Mucosa of stomach (tissue), 1 donor: ENCODE results near the gene DMTF1.

ENCODE experiments used
- H3K27me3 ChIP-seq: one replicate; pipeline ENCODE4 v1.7.0; 2013; ENCODE audit warnings: mild to moderate bottlenecking, low read length; ENCODE audit not compliant: control insufficient read depth, insufficient read depth
- H3K36me3 ChIP-seq: one replicate; pipeline ENCODE4 v1.7.0; 2013; ENCODE audit warnings: low read length; ENCODE audit not compliant: control insufficient read depth, insufficient read depth
- H3K4me1 ChIP-seq: one replicate; pipeline ENCODE4 v1.7.0; 2013; ENCODE audit warnings: mild to moderate bottlenecking, low read length; ENCODE audit not compliant: control insufficient read depth, insufficient read depth
- H3K4me3 ChIP-seq: one replicate; pipeline ENCODE4 v1.7.0; 2013; ENCODE audit warnings: low read length
- H3K9ac ChIP-seq: one replicate; pipeline ENCODE4 v1.7.0; 2013; ENCODE audit warnings: mild to moderate bottlenecking, low read length, moderate library complexity
- H3K9me3 ChIP-seq: one replicate; pipeline ENCODE4 v1.7.0; 2013; ENCODE audit warnings: mild to moderate bottlenecking, low read length, moderate library complexity; ENCODE audit not compliant: control insufficient read depth
- donor health status: Pancreatic carcinoma.

Gene DMTF1

GRCh38 chr7:87123105-87123504 is 29.1 kb upstream of the DMTF1 start:
- no peaks in the 10 kb centered on the region for H3K27me3 ChIP-seq
- H3K4me3 ChIP-seq: no peak overlapping the region
- H3K4me1 ChIP-seq: no peaks in the 10 kb centered on the region
- H3K9ac ChIP-seq: no peak overlapping the region
- no peaks in the 10 kb centered on the region for H3K36me3 ChIP-seq
- no peaks in the 10 kb centered on the region for H3K9me3 ChIP-seq

GRCh38 chr7:87127019-87127418 is 25.2 kb upstream of the DMTF1 start:
- no peaks in the 10 kb centered on the region for H3K9me3 ChIP-seq
- H3K4me3 ChIP-seq: no peak overlapping the region
- H3K4me1 ChIP-seq: no peaks in the 10 kb centered on the region
- no peaks in the 10 kb centered on the region for H3K36me3 ChIP-seq
- H3K27me3 ChIP-seq: no peaks in the 10 kb centered on the region
- no peak overlapping the region for H3K9ac ChIP-seq

- Histone ChIP-seq H3K4me3 (no peak overlapping the region), H3K4me1 (no peaks in the 10 kb centered on the region), H3K9me3 (no peaks in the 10 kb centered on the region), H3K36me3 (no peaks in the 10 kb centered on the region), H3K9ac (no peak overlapping the region), H3K27me3 (no peaks in the 10 kb centered on the region)
Measured at GRCh38 chr7:87128861-87129267, 23.4 kb upstream of the DMTF1 start.

GRCh38 chr7:87129332-87129731 is 22.9 kb upstream of the DMTF1 start:
- H3K9ac ChIP-seq: no peak overlapping the region
- H3K4me1 ChIP-seq: no peaks in the 10 kb centered on the region
- no peaks in the 10 kb centered on the region for H3K9me3 ChIP-seq
- no peak overlapping the region for H3K4me3 ChIP-seq
- no peaks in the 10 kb centered on the region for H3K27me3 ChIP-seq
- no peaks in the 10 kb centered on the region for H3K36me3 ChIP-seq

- Histone ChIP-seq H3K9me3 (no peaks in the 10 kb centered on the region), H3K4me1 (no peaks in the 10 kb centered on the region), H3K9ac (no peak overlapping the region), H3K4me3 (no peak overlapping the region), H3K36me3 (no peaks in the 10 kb centered on the region), H3K27me3 (no peaks in the 10 kb centered on the region)
Measured at GRCh38 chr7:87129848-87130247, 22.4 kb upstream of the DMTF1 start.

GRCh38 chr7:87131771-87132170 is 20.5 kb upstream of the DMTF1 start:
- Histone ChIP-seq H3K27me3 (no peaks in the 10 kb centered on the region), H3K36me3 (no peaks in the 10 kb centered on the region), H3K4me1 (no peaks in the 10 kb centered on the region), H3K4me3 (no peak overlapping the region), H3K9me3 (no peaks in the 10 kb centered on the region), H3K9ac (no peak overlapping the region)

GRCh38 chr7:87137271-87137670 is 15.0 kb upstream of the DMTF1 start:
- no peaks in the 10 kb centered on the region for H3K9me3 ChIP-seq

GRCh38 chr7:87139514-87139913 is 12.7 kb upstream of the DMTF1 start:
- no peaks in the 10 kb centered on the region for H3K9me3 ChIP-seq
- H3K36me3 ChIP-seq: no peaks in the 10 kb centered on the region
- no peaks in the 10 kb centered on the region for H3K27me3 ChIP-seq
- H3K9ac ChIP-seq: no peak overlapping the region
- H3K4me3 ChIP-seq: no peak overlapping the region
- peaks cover 4% of the 10 kb centered on the region for H3K4me1 ChIP-seq

More at GRCh38 chr7:87137271-87137670, 15.0 kb upstream of the DMTF1 start:
- no peaks in the 10 kb centered on the region for H3K36me3 ChIP-seq
- H3K27me3 ChIP-seq: no peaks in the 10 kb centered on the region
- peaks cover 4% of the 10 kb centered on the region for H3K4me1 ChIP-seq
- no peak overlapping the region for H3K4me3 ChIP-seq
- no peak overlapping the region for H3K9ac ChIP-seq

- Histone ChIP-seq H3K9ac (no peak overlapping the region), H3K4me1 (peaks cover 4% of the 10 kb centered on the region), H3K36me3 (no peaks in the 10 kb centered on the region), H3K9me3 (no peaks in the 10 kb centered on the region), H3K27me3 (no peaks in the 10 kb centered on the region), H3K4me3 (no peak overlapping the region)
Measured at GRCh38 chr7:87140271-87140748, 11.9 kb upstream of the DMTF1 start.

GRCh38 chr7:87144173-87144657 is 8.0 kb upstream of the DMTF1 start:
- Histone ChIP-seq H3K9ac (no peak overlapping the region), H3K4me1 (peaks cover 4% of the 10 kb centered on the region), H3K27me3 (no peaks in the 10 kb centered on the region), H3K4me3 (no peak overlapping the region), H3K9me3 (no peaks in the 10 kb centered on the region), H3K36me3 (no peaks in the 10 kb centered on the region)

GRCh38 chr7:87146740-87147386 is 5.4 kb upstream of the DMTF1 start:
- Histone ChIP-seq H3K9ac (no peak overlapping the region), H3K4me3 (no peak overlapping the region), H3K4me1 (no peaks in the 10 kb centered on the region), H3K36me3 (no peaks in the 10 kb centered on the region), H3K27me3 (no peaks in the 10 kb centered on the region), H3K9me3 (no peaks in the 10 kb centered on the region)

- H3K36me3 ChIP-seq: no peaks in the 10 kb centered on the region
- no peaks in the 10 kb centered on the region for H3K9me3 ChIP-seq
- H3K9ac ChIP-seq: no peak overlapping the region
- H3K4me3 ChIP-seq: no peak overlapping the region
- H3K27me3 ChIP-seq: no peaks in the 10 kb centered on the region
- no peaks in the 10 kb centered on the region for H3K4me1 ChIP-seq
Measured at GRCh38 chr7:87147500-87147899, 4.8 kb upstream of the DMTF1 start.
